Measurements from ENCODE around the gene ADGRG3.

Gene ADGRG3

GRCh38 chr16:57696240-57696639 is 28.1 kb downstream of the ADGRG3 start:
- H3K27me3 ChIP-seq (ENCODE audit: insufficient read depth, poor library complexity, severe bottlenecking), result no peaks in the 10 kb centered on the region
- H3K4me3 ChIP-seq (replicated peaks; ENCODE audit: insufficient read depth, low read length), result no peak overlapping the region
- H3K27ac ChIP-seq (replicated peaks), result no peak overlapping the region
- DNase-seq (ENCODE audit: low read depth in 1 of 2, low spot score in 1 of 2), result no peak
- no peak for TF ChIP-seq SPI1 (IDR thresholded peaks at IDR 0.05; ENCODE audit: borderline replicate concordance, low read depth)
- TF ChIP-seq GABPA (IDR thresholded peaks at IDR 0.05; ENCODE audit: low read depth), result no peak
- no peak for TF ChIP-seq POLR2AphosphoS5 (IDR thresholded peaks at IDR 0.05; ENCODE audit: low read depth)
- TF ChIP-seq REST (IDR thresholded peaks at IDR 0.05; ENCODE audit: insufficient replicate concordance, low read depth), result no peak
- no peak for TF ChIP-seq CTCF (IDR thresholded peaks at IDR 0.05; ENCODE audit: insufficient read depth, low read length)

GRCh38 chr16:57697896-57698537 is 29.9 kb downstream of the ADGRG3 start:
- Histone ChIP-seq H3K27me3 (ENCODE audit: insufficient read depth, poor library complexity, severe bottlenecking) (no peaks in the 10 kb centered on the region), H3K27ac (replicated peaks) (no peak overlapping the region), H3K4me3 (replicated peaks; ENCODE audit: insufficient read depth, low read length) (no peak overlapping the region)
- no peak for DNase-seq (ENCODE audit: low read depth in 1 of 2, low spot score in 1 of 2)
- TF ChIP-seq POLR2AphosphoS5 (IDR thresholded peaks at IDR 0.05; ENCODE audit: low read depth) (no peak), GABPA (IDR thresholded peaks at IDR 0.05; ENCODE audit: low read depth) (no peak), REST (IDR thresholded peaks at IDR 0.05; ENCODE audit: insufficient replicate concordance, low read depth) (no peak), SPI1 (IDR thresholded peaks at IDR 0.05; ENCODE audit: borderline replicate concordance, low read depth) (no peak), CTCF (IDR thresholded peaks at IDR 0.05; ENCODE audit: insufficient read depth, low read length) (no peak)

GRCh38 chr16:57698812-57699405 is 30.8 kb downstream of the ADGRG3 start:
- Histone ChIP-seq H3K27ac (replicated peaks) (no peak overlapping the region), H3K4me3 (replicated peaks; ENCODE audit: insufficient read depth, low read length) (no peak overlapping the region), H3K27me3 (ENCODE audit: insufficient read depth, poor library complexity, severe bottlenecking) (no peaks in the 10 kb centered on the region)
- DNase-seq (ENCODE audit: low read depth in 1 of 2, low spot score in 1 of 2), result no peak
- TF ChIP-seq CTCF (IDR thresholded peaks at IDR 0.05; ENCODE audit: insufficient read depth, low read length), result no peak
- no peak for TF ChIP-seq POLR2AphosphoS5 (IDR thresholded peaks at IDR 0.05; ENCODE audit: low read depth)
- no peak for TF ChIP-seq REST (IDR thresholded peaks at IDR 0.05; ENCODE audit: insufficient replicate concordance, low read depth)
- TF ChIP-seq SPI1 (IDR thresholded peaks at IDR 0.05; ENCODE audit: borderline replicate concordance, low read depth), result no peak
- no peak for TF ChIP-seq GABPA (IDR thresholded peaks at IDR 0.05; ENCODE audit: low read depth)
